GM21529 (cell line): ENCODE measurements around the gene RAB11FIP3.
"Not testable (repeated sequence)": the region's sequence is repeated elsewhere in the genome, so short reads cannot be mapped to it uniquely, and the experiment has no call there.

ENCODE experiments used
- ATAC-seq: cut with Tn5 transposase; IDR thresholded peaks from one replicate; pipeline ENCODE4 v1.9.1; 2021; ENCODE audit not compliant: unreplicated experiment

RAB11FIP3 gene

GRCh38 chr16:425082-425718, at the start of gene RAB11FIP3:
Gene RAB11FIP3 (plus strand): TSS chr16:425649. CDS start chr16:426007, 358 bp downstream.
- ATAC-seq: peak; percentile 86

GRCh38 chr16:375927-376816, 49.3 kb upstream of the RAB11FIP3 start:
- ATAC-seq: no peak

GRCh38 chr16:376817-377418, 48.5 kb upstream of the RAB11FIP3 start:
- no peak for ATAC-seq

- no peak for ATAC-seq
These were observed 48.0 kb upstream of the RAB11FIP3 start for GRCh38 chr16:377419-377951.

- ATAC-seq: not testable (repeated sequence)
These were observed 47.2 kb upstream of the RAB11FIP3 start for GRCh38 chr16:378113-378820.

- no peak for ATAC-seq
These were observed 46.6 kb upstream of the RAB11FIP3 start for GRCh38 chr16:378821-379182.

- ATAC-seq: no peak
These were observed 46.1 kb upstream of the RAB11FIP3 start for GRCh38 chr16:379183-379960.

- no peak for ATAC-seq
These were observed 45.3 kb upstream of the RAB11FIP3 start for GRCh38 chr16:379961-380761.

- ATAC-seq: peak; percentile 10
These were observed 44.8 kb upstream of the RAB11FIP3 start for GRCh38 chr16:380762-381011.

- peak; percentile 30 for ATAC-seq
These were observed 44.2 kb upstream of the RAB11FIP3 start for GRCh38 chr16:381012-381788.

- ATAC-seq: peak; percentile 40
These were observed 43.4 kb upstream of the RAB11FIP3 start, which contains the start of gene PGAP6 for GRCh38 chr16:381789-382717. Gene PGAP6 (minus strand): TSS chr16:381978. CDS start chr16:381821, 157 bp downstream.

- ATAC-seq: no peak
These were observed 42.0 kb upstream of the RAB11FIP3 start for GRCh38 chr16:383326-384051.

GRCh38 chr16:386641-387156, 38.8 kb upstream of the RAB11FIP3 start:
- ATAC-seq: no peak

- not testable (repeated sequence) for ATAC-seq
These were observed 37.4 kb upstream of the RAB11FIP3 start for GRCh38 chr16:387761-388666.

GRCh38 chr16:389352-389751, 36.1 kb upstream of the RAB11FIP3 start:
- no peak for ATAC-seq

GRCh38 chr16:391885-392335, 33.5 kb upstream of the RAB11FIP3 start:
- ATAC-seq: no peak
